Panc1 (cell line): ENCODE measurements around the gene FLVCR2. TPM values are rescaled to one million over a fixed set of nuclear protein-coding genes. Genes with fewer than 3 reads are reported as not detected.
A peak's percentile ranks its signal among the peaks of the same experiment; 100 is the strongest.

ENCODE experiments used
- ATAC-seq: fragments of 200-7000 bp; cut with Tn5 transposase; 2 replicates; pipeline ENCODE4 v1.9.1; 2020; ENCODE audit warnings: mild to moderate bottlenecking, moderate library complexity
- BruUV-seq: library from RNA; stranded (reverse); fragments of 400-500 nt; replicated peaks from 2 replicates; lab custom pipeline; 2021; lab: Mats Ljungman, UMichigan
- CTCF ChIA-PET: fragments of 300-600 bp; sonication (Branson Sonifier 250); formaldehyde crosslinking; loops from one replicate; lab custom pipeline; 2022; ENCODE audit warnings: antibody characterized with exemption; lab: Charles Lee
- POLR2A ChIA-PET: fragments of 300-600 bp; sonication (Branson Sonifier 250); formaldehyde crosslinking; loops from one replicate; lab custom pipeline; 2022; ENCODE audit warnings: antibody characterized with exemption; lab: Charles Lee
- DNase-seq: peaks from one replicate; pipeline ENCODE4 v3.0.0-alpha.2; 2010; ENCODE audit warnings: low read depth, low spot score
- H3K27ac ChIP-seq: 2 replicates; pipeline ENCODE4 v1.5.1; 2011; ENCODE audit warnings: mild to moderate bottlenecking, low read length, inconsistent platforms
- H3K27me3 ChIP-seq: fragments of 200-500 bp; sonication (Bioruptor generic); 2 replicates; pipeline ENCODE4 v1.6.0; 2014; ENCODE audit warnings: low read length, inconsistent platforms; ENCODE audit not compliant: control insufficient read depth, insufficient read depth
- H3K36me3 ChIP-seq: fragments of 200-500 bp; sonication (Bioruptor generic); 2 replicates; pipeline ENCODE4 v1.5.1; 2014; ENCODE audit warnings: inconsistent platforms, mild to moderate bottlenecking, low read length, moderate library complexity; ENCODE audit not compliant: control insufficient read depth, insufficient read depth
- H3K4me1 ChIP-seq: 2 replicates; pipeline ENCODE4 v1.5.1; 2011; ENCODE audit warnings: inconsistent platforms, mild to moderate bottlenecking, low read length, moderate library complexity; ENCODE audit not compliant: control insufficient read depth, insufficient read depth
- H3K4me3 ChIP-seq, 2 experiments: 2 replicates each; pipeline ENCODE4 v1.5.1; 2011 to 2012; ENCODE audit warnings: low read depth in 2 of 2, low read length in 2 of 2, mild to moderate bottlenecking in 2 of 2, inconsistent platforms in 1 of 2, moderate library complexity in 1 of 2
- H3K9me3 ChIP-seq: fragments of 200-500 bp; sonication (Bioruptor generic); 2 replicates; pipeline ENCODE4 v1.5.1; 2014; ENCODE audit warnings: low read depth, mild to moderate bottlenecking, inconsistent platforms, low read length, moderate library complexity; ENCODE audit not compliant: control insufficient read depth, insufficient read depth
- POLR2AphosphoS5 ChIP-seq: IDR thresholded peaks from 2 replicates; pipeline ENCODE4 v1.6.1; 2012; ENCODE audit warnings: mild to moderate bottlenecking, low read depth, low read length, moderate library complexity
- SIN3A ChIP-seq: IDR thresholded peaks from 2 replicates; pipeline ENCODE4 v1.6.1; 2012; ENCODE audit warnings: low read depth, mild to moderate bottlenecking, low read length, moderate library complexity, borderline replicate concordance; ENCODE audit not compliant: insufficient read depth
- TCF7L2 ChIP-seq: IDR thresholded peaks from 2 replicates; pipeline ENCODE4 v1.6.1; 2011; ENCODE audit warnings: mild to moderate bottlenecking, low read depth, low read length, inconsistent platforms
- in situ Hi-C: cut with HindIII; loops from 2 replicates; pipeline ENCODE4 v1.10.0; 2016; ENCODE audit warnings: low sequenced_read_pairs, low pct_unique_long_range_greater_than_20kb
- intact Hi-C: fragments of 100-400 bp; cut with micrococcal nuclease; formaldehyde crosslinking; loops from one replicate; pipeline ENCODE4 v1.10.0; 2022; ENCODE audit not compliant: unreplicated experiment
- total RNA-seq: library from RNA; stranded (reverse); gene quantifications from one replicate; pipeline ENCODE4 v1.2.1, GENCODE V29; 2021; ENCODE audit not compliant: unreplicated experiment
- TF ChIP-seq, protein P1 (sequence below): fragments of 450-650 bp; IDR thresholded peaks from 2 replicates; pipeline ENCODE4 v1.5.1; 2017; ENCODE audit warnings: mild to moderate bottlenecking
- TF ChIP-seq, protein P2 (sequence below), 2 experiments: IDR thresholded peaks; 2 replicates each; pipeline ENCODE4 v1.6.1; 2011 to 2012; ENCODE audit warnings: low read depth in 2 of 2, control low read depth in 1 of 2, low read length in 1 of 2, mild to moderate bottlenecking in 1 of 2, moderate library complexity in 1 of 2; ENCODE audit not compliant: insufficient read depth in 1 of 2

The FLVCR2 gene
- total RNA-seq, 1 experiment from 2014 or later: 9.7 TPM

DNA sequence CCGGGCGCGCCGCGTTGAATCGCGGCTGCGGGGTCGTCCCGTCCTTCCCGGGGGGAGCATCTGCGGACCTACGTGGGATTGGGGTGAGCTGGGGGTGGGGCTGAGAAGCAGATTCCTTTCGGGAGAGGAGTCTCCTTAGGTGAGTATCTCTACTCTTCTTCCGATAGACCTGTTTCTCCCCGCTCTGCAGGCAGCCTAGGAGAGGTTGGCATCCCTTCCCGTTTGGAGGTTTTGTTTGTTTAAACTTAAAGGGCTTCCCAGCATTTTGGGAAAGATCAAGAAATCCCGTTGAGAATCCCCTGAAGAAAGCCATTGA, 83.0 kb downstream of the FLVCR2 start:
- DNase-seq (no peak), ATAC-seq (peak; percentile 14; the same call in 1 of the 2 replicates)
- Histone ChIP-seq H3K9me3 (no peaks in the 10 kb centered on the region), H3K36me3 (peaks cover 3% of the 10 kb centered on the region; the same call in 1 of the 2 replicates), H3K27me3 (no peaks in the 10 kb centered on the region), H3K4me1 (peaks cover 5% of the 10 kb centered on the region; the same call in 1 of the 2 replicates), H3K27ac (peak overlapping the region; percentile 79), H3K4me3 (peak overlapping the region; percentile 94 to 97)
- intact Hi-C loops (no loop called here), in situ Hi-C loops (no loop called here)
- ChIA-PET POLR2A (interaction anchor here (0.6 to 0.8 kb wide), 4 partner anchors 63 to 367 kb away, joined by 3 to 5 read pairs (median 4); no protein-coding TSS in a partner anchor), CTCF (no interaction called here)
- TF ChIP-seq TCF7L2 (no peak), POLR2AphosphoS5 (no peak), SIN3A (no peak)
- TF ChIP-seq, protein P1, sequence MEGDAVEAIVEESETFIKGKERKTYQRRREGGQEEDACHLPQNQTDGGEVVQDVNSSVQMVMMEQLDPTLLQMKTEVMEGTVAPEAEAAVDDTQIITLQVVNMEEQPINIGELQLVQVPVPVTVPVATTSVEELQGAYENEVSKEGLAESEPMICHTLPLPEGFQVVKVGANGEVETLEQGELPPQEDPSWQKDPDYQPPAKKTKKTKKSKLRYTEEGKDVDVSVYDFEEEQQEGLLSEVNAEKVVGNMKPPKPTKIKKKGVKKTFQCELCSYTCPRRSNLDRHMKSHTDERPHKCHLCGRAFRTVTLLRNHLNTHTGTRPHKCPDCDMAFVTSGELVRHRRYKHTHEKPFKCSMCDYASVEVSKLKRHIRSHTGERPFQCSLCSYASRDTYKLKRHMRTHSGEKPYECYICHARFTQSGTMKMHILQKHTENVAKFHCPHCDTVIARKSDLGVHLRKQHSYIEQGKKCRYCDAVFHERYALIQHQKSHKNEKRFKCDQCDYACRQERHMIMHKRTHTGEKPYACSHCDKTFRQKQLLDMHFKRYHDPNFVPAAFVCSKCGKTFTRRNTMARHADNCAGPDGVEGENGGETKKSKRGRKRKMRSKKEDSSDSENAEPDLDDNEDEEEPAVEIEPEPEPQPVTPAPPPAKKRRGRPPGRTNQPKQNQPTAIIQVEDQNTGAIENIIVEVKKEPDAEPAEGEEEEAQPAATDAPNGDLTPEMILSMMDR: no peak
- TF ChIP-seq, protein P2, sequence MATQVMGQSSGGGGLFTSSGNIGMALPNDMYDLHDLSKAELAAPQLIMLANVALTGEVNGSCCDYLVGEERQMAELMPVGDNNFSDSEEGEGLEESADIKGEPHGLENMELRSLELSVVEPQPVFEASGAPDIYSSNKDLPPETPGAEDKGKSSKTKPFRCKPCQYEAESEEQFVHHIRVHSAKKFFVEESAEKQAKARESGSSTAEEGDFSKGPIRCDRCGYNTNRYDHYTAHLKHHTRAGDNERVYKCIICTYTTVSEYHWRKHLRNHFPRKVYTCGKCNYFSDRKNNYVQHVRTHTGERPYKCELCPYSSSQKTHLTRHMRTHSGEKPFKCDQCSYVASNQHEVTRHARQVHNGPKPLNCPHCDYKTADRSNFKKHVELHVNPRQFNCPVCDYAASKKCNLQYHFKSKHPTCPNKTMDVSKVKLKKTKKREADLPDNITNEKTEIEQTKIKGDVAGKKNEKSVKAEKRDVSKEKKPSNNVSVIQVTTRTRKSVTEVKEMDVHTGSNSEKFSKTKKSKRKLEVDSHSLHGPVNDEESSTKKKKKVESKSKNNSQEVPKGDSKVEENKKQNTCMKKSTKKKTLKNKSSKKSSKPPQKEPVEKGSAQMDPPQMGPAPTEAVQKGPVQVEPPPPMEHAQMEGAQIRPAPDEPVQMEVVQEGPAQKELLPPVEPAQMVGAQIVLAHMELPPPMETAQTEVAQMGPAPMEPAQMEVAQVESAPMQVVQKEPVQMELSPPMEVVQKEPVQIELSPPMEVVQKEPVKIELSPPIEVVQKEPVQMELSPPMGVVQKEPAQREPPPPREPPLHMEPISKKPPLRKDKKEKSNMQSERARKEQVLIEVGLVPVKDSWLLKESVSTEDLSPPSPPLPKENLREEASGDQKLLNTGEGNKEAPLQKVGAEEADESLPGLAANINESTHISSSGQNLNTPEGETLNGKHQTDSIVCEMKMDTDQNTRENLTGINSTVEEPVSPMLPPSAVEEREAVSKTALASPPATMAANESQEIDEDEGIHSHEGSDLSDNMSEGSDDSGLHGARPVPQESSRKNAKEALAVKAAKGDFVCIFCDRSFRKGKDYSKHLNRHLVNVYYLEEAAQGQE (IDR thresholded peaks at IDR 0.05; ENCODE audit: insufficient read depth in 1 of 2, low read depth in 2 of 2, low read length in 1 of 2): no peak
- no TSS peak for BruUV-seq

DNA sequence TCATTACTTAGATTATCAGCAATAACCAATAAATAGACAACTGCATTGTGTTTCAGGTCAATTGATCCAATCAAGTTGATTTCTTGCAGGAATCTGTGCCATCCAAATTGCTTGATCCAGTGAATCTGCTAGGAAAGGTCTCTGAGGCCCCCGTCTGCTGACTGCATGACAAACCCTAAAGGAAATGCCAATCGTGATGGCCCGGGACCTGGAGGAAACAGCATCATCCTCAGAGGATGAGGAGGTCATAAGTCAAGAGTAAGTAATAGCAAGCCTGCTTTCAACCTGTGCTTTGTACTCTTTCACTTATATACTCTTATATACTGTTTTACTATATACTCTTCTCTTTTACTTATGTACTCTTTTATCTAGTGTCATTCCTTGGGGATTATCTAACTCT, 84.5 kb downstream of the FLVCR2 start:
- CTCF ChIA-PET: no interaction called here
- no peak overlapping the region for H3K4me3 ChIP-seq
- no peak for DNase-seq

More for the DNA sequence above, 84.5 kb downstream of the FLVCR2 start:
- ATAC-seq: no peak
- Histone ChIP-seq H3K9me3 (no peaks in the 10 kb centered on the region), H3K36me3 (peaks cover 3% of the 10 kb centered on the region; the same call in 1 of the 2 replicates), H3K4me1 (peaks cover 5% of the 10 kb centered on the region; the same call in 1 of the 2 replicates), H3K27ac (no peak overlapping the region), H3K27me3 (no peaks in the 10 kb centered on the region)
- in situ Hi-C loops (no loop called here), intact Hi-C loops (no loop called here)
- BruUV-seq: no TSS peak
- POLR2A ChIA-PET: no interaction called here
- no peak for TF ChIP-seq SIN3A
- no peak for TF ChIP-seq POLR2AphosphoS5
- no peak for TF ChIP-seq TCF7L2
- TF ChIP-seq, protein P2 (IDR thresholded peaks at IDR 0.05; ENCODE audit: insufficient read depth in 1 of 2, low read depth in 2 of 2, low read length in 1 of 2): no peak
- TF ChIP-seq, protein P1: no peak
